ENCODE results near the gene ROBO1.

GRCh38 chr3:79015854-79016253, 751.9 kb downstream of the ROBO1 start:
- no peak for TF ChIP-seq POLR2A (IDR thresholded peaks at IDR 0.05; ENCODE audit: low read length)
- no peak for TF ChIP-seq GATA1 (IDR thresholded peaks at IDR 0.05; ENCODE audit: low read depth, low read length)
